Stimulated activated CD4-positive, alpha-beta T cell treated with anti-CD3 and anti-CD28 coated beads, Interleukin-12 subunit alpha, Interleukin-12 subunit beta, amount 100 ng/mL, for 4 hours (primary cell): ENCODE data around the gene ISL2.
"Not testable (repeated sequence)": the region's sequence is repeated elsewhere in the genome, so short reads cannot be mapped to it uniquely, and the experiment has no call there.

Experiments
- DNase-seq: peaks from one replicate; pipeline ENCODE4 v3.0.0-alpha.2; 2020

ISL2 gene

GRCh38 chr15:76336254-76337058 lies at the start of gene ISL2:
TSS of gene ISL2 (plus strand) at chr15:76336773. CDS start at chr15:76336884, 111 bp downstream.
- DNase-seq = peak; percentile 50

- no peak for DNase-seq
These were observed 47.0 kb upstream of the ISL2 start for GRCh38 chr15:76289582-76289981.

GRCh38 chr15:76293361-76293760 lies 43.2 kb upstream of the ISL2 start:
- no peak for DNase-seq

GRCh38 chr15:76294463-76294862 lies 42.1 kb upstream of the ISL2 start:
- DNase-seq = not testable (repeated sequence)

GRCh38 chr15:76296849-76297248 lies 39.7 kb upstream of the ISL2 start:
- no peak for DNase-seq

- DNase-seq = not testable (repeated sequence)
These were observed 38.6 kb upstream of the ISL2 start for GRCh38 chr15:76297951-76298350.

GRCh38 chr15:76298986-76299385 lies 37.6 kb upstream of the ISL2 start:
- DNase-seq = no peak

- DNase-seq = no peak
These were observed 36.8 kb upstream of the ISL2 start for GRCh38 chr15:76299786-76300185.

- no peak for DNase-seq
These were observed 32.7 kb upstream of the ISL2 start for GRCh38 chr15:76303909-76304308.

GRCh38 chr15:76309601-76310330 lies 26.8 kb upstream of the ISL2 start:
- no peak for DNase-seq

GRCh38 chr15:76310475-76311099 lies 26.0 kb upstream of the ISL2 start:
- DNase-seq = peak; percentile 15

GRCh38 chr15:76311100-76311953 lies 25.2 kb upstream of the ISL2 start, which contains the start of gene ETFA:
TSS of gene ETFA (minus strand) at chr15:76311469. CDS start at chr15:76311388, 81 bp downstream.
- peak; percentile 90 for DNase-seq

- no peak for DNase-seq
These were observed 23.9 kb upstream of the ISL2 start for GRCh38 chr15:76312540-76313174.

- DNase-seq = not testable (repeated sequence)
These were observed 23.4 kb upstream of the ISL2 start for GRCh38 chr15:76313175-76313567.

GRCh38 chr15:76313731-76314130 lies 22.8 kb upstream of the ISL2 start:
- no peak for DNase-seq

GRCh38 chr15:76320012-76320411 lies 16.6 kb upstream of the ISL2 start:
- DNase-seq = no peak

- no peak for DNase-seq
These were observed 15.4 kb upstream of the ISL2 start for GRCh38 chr15:76321171-76321570.

GRCh38 chr15:76321602-76322001 lies 15.0 kb upstream of the ISL2 start:
- DNase-seq = no peak

- DNase-seq = no peak
These were observed 12.5 kb upstream of the ISL2 start for GRCh38 chr15:76324066-76324465.

GRCh38 chr15:76325704-76326103 lies 10.9 kb upstream of the ISL2 start:
- DNase-seq = no peak

- DNase-seq = no peak
These were observed 9.1 kb upstream of the ISL2 start for GRCh38 chr15:76327191-76328105.
